BE2C (cell line): Measurements from ENCODE around the gene NCDN.
"Not testable (repeated sequence)": the region's sequence is repeated elsewhere in the genome, so short reads cannot be mapped to it uniquely, and the experiment has no call there.

Source experiments
- DNase-seq: peaks from one replicate; pipeline ENCODE4 v3.0.0-alpha.2; 2020
- H3K27me3 ChIP-seq: fragments of 250-450 bp; sonication (Bioruptor Pico); 2 replicates; pipeline ENCODE4 v1.5.1; 2020; ENCODE audit warnings: mild to moderate bottlenecking
- H3K36me3 ChIP-seq: fragments of 250-450 bp; sonication (Bioruptor Pico); 2 replicates; pipeline ENCODE4 v1.5.1; 2020; ENCODE audit warnings: mild to moderate bottlenecking
- H3K4me1 ChIP-seq: fragments of 250-450 bp; sonication (Bioruptor Pico); 2 replicates; pipeline ENCODE4 v1.5.1; 2020
- H3K4me3 ChIP-seq: 2 replicates; pipeline ENCODE4 v1.5.1; 2011; ENCODE audit warnings: low read depth, low read length
- H3K9me3 ChIP-seq: fragments of 250-450 bp; sonication (Bioruptor Pico); 2 replicates; pipeline ENCODE4 v1.5.1; 2020
- CTCF ChIP-seq: IDR thresholded peaks from 2 replicates; pipeline ENCODE4 v1.5.1; 2012; ENCODE audit warnings: mild to moderate bottlenecking, low read depth, low read length

The NCDN gene

GRCh38 chr1:35575416-35575958 lies 17.9 kb downstream of the NCDN start:
- DNase-seq, result no peak
- H3K9me3 ChIP-seq, result no peaks in the 10 kb centered on the region
- H3K4me1 ChIP-seq, result no peaks in the 10 kb centered on the region
- H3K36me3 ChIP-seq, result no peaks in the 10 kb centered on the region
- no peaks in the 10 kb centered on the region for H3K27me3 ChIP-seq
- H3K4me3 ChIP-seq, result no peak overlapping the region
- TF ChIP-seq CTCF, result no peak

GRCh38 chr1:35576061-35576765 lies 18.6 kb downstream of the NCDN start:
- no peaks in the 10 kb centered on the region for H3K36me3 ChIP-seq
- TF ChIP-seq CTCF, result no peak
- DNase-seq, result no peak
- H3K9me3 ChIP-seq, result no peaks in the 10 kb centered on the region
- no peaks in the 10 kb centered on the region for H3K4me1 ChIP-seq
- H3K27me3 ChIP-seq, result no peaks in the 10 kb centered on the region
- no peak overlapping the region for H3K4me3 ChIP-seq

GRCh38 chr1:35576766-35577070 lies 19.1 kb downstream of the NCDN start:
- H3K27me3 ChIP-seq, H3K4me3 ChIP-seq: not testable (repeated sequence)

GRCh38 chr1:35577071-35577998 lies 19.7 kb downstream of the NCDN start:
- H3K4me1 ChIP-seq, result no peaks in the 10 kb centered on the region
- H3K4me3 ChIP-seq, result no peak overlapping the region
- no peaks in the 10 kb centered on the region for H3K9me3 ChIP-seq
- no peaks in the 10 kb centered on the region for H3K36me3 ChIP-seq
- no peak for DNase-seq
- no peaks in the 10 kb centered on the region for H3K27me3 ChIP-seq
- TF ChIP-seq CTCF, result no peak

More at GRCh38 chr1:35576766-35577070, 19.1 kb downstream of the NCDN start:
- not testable (repeated sequence) for H3K4me1 ChIP-seq, H3K9me3 ChIP-seq, H3K36me3 ChIP-seq, DNase-seq

- DNase-seq, result no peak
- Histone ChIP-seq H3K9me3 (no peaks in the 10 kb centered on the region), H3K36me3 (no peaks in the 10 kb centered on the region), H3K4me3 (no peak overlapping the region), H3K4me1 (no peaks in the 10 kb centered on the region), H3K27me3 (no peaks in the 10 kb centered on the region)
- TF ChIP-seq CTCF, result no peak
These were observed 23.4 kb downstream of the NCDN start for GRCh38 chr1:35580949-35581388.

- H3K36me3 ChIP-seq, H3K27me3 ChIP-seq, H3K9me3 ChIP-seq, DNase-seq, H3K4me1 ChIP-seq, H3K4me3 ChIP-seq: not testable (repeated sequence)
These were observed 24.0 kb downstream of the NCDN start for GRCh38 chr1:35581621-35582020.

- Histone ChIP-seq H3K27me3 (no peaks in the 10 kb centered on the region), H3K36me3 (no peaks in the 10 kb centered on the region), H3K4me3 (no peak overlapping the region), H3K9me3 (no peaks in the 10 kb centered on the region), H3K4me1 (no peaks in the 10 kb centered on the region)
- no peak for DNase-seq
- TF ChIP-seq CTCF, result no peak
These were observed 27.7 kb downstream of the NCDN start for GRCh38 chr1:35585281-35585680.

- not testable (repeated sequence) for H3K36me3 ChIP-seq, H3K27me3 ChIP-seq, H3K4me3 ChIP-seq, H3K4me1 ChIP-seq, H3K9me3 ChIP-seq, DNase-seq
These were observed 28.2 kb downstream of the NCDN start for GRCh38 chr1:35585805-35586204.
